ENCODE data around the gene EPB41L3. TPM values are rescaled to one million over a fixed set of nuclear protein-coding genes. Genes with fewer than 3 reads are reported as not detected.
A peak's percentile ranks its signal among the peaks of the same experiment; 100 is the strongest.

EPB41L3 gene
- total RNA-seq, 1 donor from 2014 or later = 1.6 TPM

- intact Hi-C loops (cut with micrococcal nuclease) = loop anchor here (5.0 kb wide), 1 partner anchor 158 kb away; the partner anchor contains the start of gene ZBTB14
- Mint-ChIP-seq H3K36me3 (ENCODE audit: low read depth) (no peaks in the 10 kb centered on the region), H3K9me3 (no peaks in the 10 kb centered on the region), H3K4me1 (ENCODE audit: low read depth) (peaks cover 8% of the 10 kb centered on the region), H3K27me3 (ENCODE audit: low read depth) (no peaks in the 10 kb centered on the region), H3K27ac (peak overlapping the region; percentile 25), H3K4me3 (ENCODE audit: low read depth) (no peak overlapping the region)
- DNase-seq (ENCODE audit: low spot score) = no peak
Measured at GRCh38 chr18:5455674-5456073, 88.1 kb downstream of the EPB41L3 start.

- Mint-ChIP-seq H3K4me3 (ENCODE audit: low read depth) (no peak overlapping the region), H3K27me3 (ENCODE audit: low read depth) (no peaks in the 10 kb centered on the region), H3K4me1 (ENCODE audit: low read depth) (peaks cover 8% of the 10 kb centered on the region), H3K36me3 (ENCODE audit: low read depth) (no peaks in the 10 kb centered on the region), H3K27ac (no peak overlapping the region), H3K9me3 (no peaks in the 10 kb centered on the region)
- no peak for DNase-seq (ENCODE audit: low spot score)
- intact Hi-C loops (cut with micrococcal nuclease) = no loop called here
Measured at GRCh38 chr18:5452943-5453443, 90.8 kb downstream of the EPB41L3 start.

DNA sequence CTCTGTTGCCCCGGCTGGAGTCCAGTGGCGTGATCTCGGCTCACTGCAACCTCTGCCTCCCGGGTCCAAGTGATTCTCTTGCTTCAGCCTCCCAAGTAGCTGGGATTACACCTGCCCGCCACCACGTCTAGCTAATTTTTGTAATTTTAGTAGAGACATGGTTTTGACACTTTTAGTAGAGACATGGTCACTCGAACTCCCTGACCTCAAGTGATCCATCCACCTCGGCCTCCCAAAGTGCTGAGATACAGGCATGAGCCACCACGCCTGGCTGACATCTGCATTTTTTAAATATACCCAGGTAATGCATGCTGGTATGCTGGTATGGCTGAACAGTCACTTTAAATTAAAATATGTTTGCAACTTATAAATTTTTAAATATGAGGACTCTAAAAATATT lies 91.9 kb downstream of the EPB41L3 start:
- no peak overlapping the region for H3K27ac Mint-ChIP-seq
- H3K4me3 Mint-ChIP-seq (ENCODE audit: low read depth) = no peak overlapping the region
- H3K9me3 Mint-ChIP-seq = no peaks in the 10 kb centered on the region
- H3K4me1 Mint-ChIP-seq (ENCODE audit: low read depth) = peaks cover under 1% of the 10 kb centered on the region
- no peaks in the 10 kb centered on the region for H3K27me3 Mint-ChIP-seq (ENCODE audit: low read depth)
- no peaks in the 10 kb centered on the region for H3K36me3 Mint-ChIP-seq (ENCODE audit: low read depth)
- no peak for DNase-seq (ENCODE audit: low spot score)
- intact Hi-C loops (cut with micrococcal nuclease) = no loop called here

DNA sequence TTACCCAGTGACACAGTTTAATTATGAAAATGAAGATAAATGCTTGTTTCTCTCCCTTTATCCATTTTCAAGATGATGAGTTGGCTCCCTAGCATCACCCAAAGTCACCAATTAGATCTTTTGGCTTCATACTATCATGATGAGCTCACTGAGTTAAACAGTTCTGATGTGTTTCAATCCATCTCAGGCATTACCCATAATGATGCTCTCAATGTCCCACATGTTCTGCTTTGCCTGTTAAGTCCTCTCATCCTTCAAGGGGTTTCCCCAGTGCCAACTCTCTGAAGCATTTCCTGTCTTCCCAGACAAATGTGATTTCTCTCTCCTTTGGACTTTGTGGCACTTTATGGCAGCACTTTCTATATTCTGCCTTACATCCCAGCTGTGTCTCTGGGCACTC lies 92.6 kb downstream of the EPB41L3 start:
- Mint-ChIP-seq H3K9me3 (no peaks in the 10 kb centered on the region), H3K27me3 (ENCODE audit: low read depth) (no peaks in the 10 kb centered on the region), H3K4me1 (ENCODE audit: low read depth) (no peaks in the 10 kb centered on the region), H3K27ac (no peak overlapping the region), H3K4me3 (ENCODE audit: low read depth) (no peak overlapping the region), H3K36me3 (ENCODE audit: low read depth) (no peaks in the 10 kb centered on the region)
- intact Hi-C loops (cut with micrococcal nuclease) = no loop called here
- no peak for DNase-seq (ENCODE audit: low spot score)

DNA sequence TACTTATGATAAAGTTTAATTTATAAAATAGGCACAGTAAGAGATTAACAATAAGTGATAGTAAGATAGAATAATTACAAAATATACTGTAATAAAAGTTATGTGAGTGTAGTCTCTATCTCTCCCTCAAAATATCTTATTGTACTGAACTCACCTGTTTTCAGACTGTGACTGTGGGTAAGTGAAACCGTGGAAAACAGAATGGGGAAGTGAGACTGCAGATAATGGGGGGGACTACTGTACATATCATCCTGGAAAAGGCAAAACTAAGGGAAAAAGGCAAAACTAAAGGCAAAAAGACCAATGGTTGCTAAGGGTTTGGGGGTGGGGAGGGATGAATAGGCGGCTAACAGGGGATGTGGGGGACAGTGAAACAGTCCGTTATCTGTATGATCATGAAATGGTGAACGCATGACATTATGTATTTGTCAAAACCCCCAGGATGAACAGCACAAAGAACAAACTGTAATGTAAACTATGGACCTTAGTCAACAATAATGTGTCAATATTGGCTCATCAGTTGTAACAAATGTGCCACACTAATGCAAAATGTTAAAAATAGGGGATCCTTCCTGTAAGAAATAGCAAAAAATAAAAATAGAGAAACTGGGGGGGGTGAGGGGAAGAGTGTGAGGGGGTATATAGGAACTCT lies 93.8 kb downstream of the EPB41L3 start:
- DNase-seq (ENCODE audit: low spot score) = no peak
- Mint-ChIP-seq H3K27ac (no peak overlapping the region), H3K9me3 (no peaks in the 10 kb centered on the region), H3K4me3 (ENCODE audit: low read depth) (no peak overlapping the region), H3K4me1 (ENCODE audit: low read depth) (no peaks in the 10 kb centered on the region), H3K27me3 (ENCODE audit: low read depth) (no peaks in the 10 kb centered on the region), H3K36me3 (ENCODE audit: low read depth) (no peaks in the 10 kb centered on the region)
- intact Hi-C loops (cut with micrococcal nuclease) = no loop called here

DNA sequence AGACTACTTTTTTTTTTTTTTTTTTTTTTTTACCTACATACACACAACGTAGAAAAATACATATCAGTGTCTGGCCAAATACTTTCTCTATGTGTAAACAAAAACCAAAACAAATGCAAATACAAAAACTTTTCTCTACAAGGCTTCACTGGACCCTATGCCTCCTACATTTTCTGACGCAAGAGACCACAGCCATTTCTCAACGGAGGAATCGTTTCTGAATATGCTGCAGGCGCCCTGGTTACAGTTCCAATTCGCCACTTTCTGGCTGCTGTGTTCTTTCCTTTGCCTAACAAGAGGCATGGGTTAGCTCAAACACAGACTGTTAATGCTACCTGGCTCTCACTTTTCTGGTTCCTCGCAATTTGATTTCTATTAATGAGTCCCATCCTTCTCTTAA lies 96.4 kb downstream of the EPB41L3 start:
- DNase-seq (ENCODE audit: low spot score) = no peak
- no peak overlapping the region for H3K4me3 Mint-ChIP-seq (ENCODE audit: low read depth)
- no peaks in the 10 kb centered on the region for H3K36me3 Mint-ChIP-seq (ENCODE audit: low read depth)
- no peaks in the 10 kb centered on the region for H3K27me3 Mint-ChIP-seq (ENCODE audit: low read depth)
- no peak overlapping the region for H3K27ac Mint-ChIP-seq
- no peaks in the 10 kb centered on the region for H3K4me1 Mint-ChIP-seq (ENCODE audit: low read depth)
- intact Hi-C loops (cut with micrococcal nuclease) = no loop called here
- no peaks in the 10 kb centered on the region for H3K9me3 Mint-ChIP-seq

DNA sequence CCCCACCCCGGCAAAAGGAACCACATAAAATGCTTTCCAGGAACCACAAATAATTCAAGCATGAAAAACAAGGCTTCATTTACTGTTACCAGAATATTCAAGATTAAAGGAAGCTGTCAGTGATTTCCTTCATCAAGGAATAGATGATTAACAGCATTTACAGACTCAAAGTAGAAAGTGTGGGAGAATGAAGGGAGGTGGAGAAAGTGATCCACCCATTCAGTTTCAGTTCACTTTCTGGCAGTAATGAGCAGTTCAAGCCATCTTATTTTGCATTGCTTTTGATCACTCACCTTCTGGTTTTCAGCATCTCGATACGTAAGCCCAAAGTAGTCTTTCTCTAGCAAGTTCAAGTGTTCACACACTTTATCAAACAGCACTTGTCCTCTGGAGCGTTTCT lies 99.0 kb downstream of the EPB41L3 start:
- no peak overlapping the region for H3K27ac Mint-ChIP-seq
- H3K4me1 Mint-ChIP-seq (ENCODE audit: low read depth) = no peaks in the 10 kb centered on the region
- DNase-seq (ENCODE audit: low spot score) = no peak

DNA sequence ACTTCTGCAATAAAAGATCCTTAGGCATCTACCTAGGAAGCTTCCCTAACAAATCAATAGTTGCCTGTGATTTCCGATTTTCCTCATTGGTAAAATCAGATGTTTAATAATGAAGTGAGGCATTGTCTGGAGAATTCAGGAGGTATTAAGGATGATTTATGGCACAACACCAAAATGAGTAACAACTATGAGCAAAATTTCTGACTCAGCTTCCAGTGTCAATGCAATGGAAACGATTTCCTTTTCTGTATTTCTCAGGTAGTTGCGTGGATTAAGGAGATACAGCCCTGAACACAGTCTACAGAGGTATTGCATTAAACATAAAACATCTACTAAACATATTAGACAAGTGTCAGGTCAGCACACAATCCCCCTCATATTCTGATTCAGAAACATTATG lies 99.5 kb downstream of the EPB41L3 start:
- Mint-ChIP-seq H3K27me3 (ENCODE audit: low read depth) (no peaks in the 10 kb centered on the region), H3K27ac (no peak overlapping the region), H3K4me1 (ENCODE audit: low read depth) (no peaks in the 10 kb centered on the region), H3K36me3 (ENCODE audit: low read depth) (no peaks in the 10 kb centered on the region), H3K9me3 (no peaks in the 10 kb centered on the region), H3K4me3 (ENCODE audit: low read depth) (no peak overlapping the region)
- intact Hi-C loops (cut with micrococcal nuclease) = no loop called here
- DNase-seq (ENCODE audit: low spot score) = no peak

More for the DNA sequence above, 99.0 kb downstream of the EPB41L3 start:
- intact Hi-C loops (cut with micrococcal nuclease) = no loop called here
- Mint-ChIP-seq H3K36me3 (ENCODE audit: low read depth) (no peaks in the 10 kb centered on the region), H3K9me3 (no peaks in the 10 kb centered on the region), H3K27me3 (ENCODE audit: low read depth) (no peaks in the 10 kb centered on the region), H3K4me3 (ENCODE audit: low read depth) (no peak overlapping the region)

DNA sequence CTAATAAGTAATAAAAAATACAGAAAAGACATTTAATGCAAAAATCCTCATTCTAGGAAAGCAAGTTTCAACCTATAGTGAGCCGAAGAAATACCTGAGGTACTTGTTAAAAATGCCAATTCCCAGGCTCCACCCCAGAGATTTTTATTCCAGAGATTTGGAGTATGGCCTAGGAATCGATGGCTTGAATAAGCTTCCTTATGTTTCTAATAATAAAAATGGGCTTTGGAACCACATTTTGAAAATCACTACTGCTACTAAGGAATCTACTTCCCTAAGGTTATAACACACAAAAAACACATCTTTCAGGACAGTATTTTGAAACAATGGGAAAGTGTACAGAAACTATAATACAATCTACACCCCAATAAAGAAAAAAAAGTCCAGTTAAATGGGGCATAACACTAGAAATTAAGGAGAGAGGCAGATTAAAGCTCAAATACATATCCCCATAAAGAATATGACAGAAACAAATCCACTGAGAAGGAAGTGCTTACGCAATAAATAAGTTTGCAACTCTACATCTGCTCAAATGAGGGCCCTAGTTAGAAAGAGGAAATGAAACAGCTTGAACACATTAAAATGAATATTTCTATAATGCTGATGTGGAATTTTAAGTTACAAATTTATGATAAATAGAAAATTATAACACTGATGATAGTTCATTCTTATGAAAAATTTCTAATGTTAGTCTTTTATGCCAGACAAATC lies 103.7 kb downstream of the EPB41L3 start:
- DNase-seq (ENCODE audit: low spot score) = no peak
- H3K4me1 Mint-ChIP-seq (ENCODE audit: low read depth) = no peaks in the 10 kb centered on the region
- H3K27me3 Mint-ChIP-seq (ENCODE audit: low read depth) = no peaks in the 10 kb centered on the region
- no peaks in the 10 kb centered on the region for H3K9me3 Mint-ChIP-seq
- H3K36me3 Mint-ChIP-seq (ENCODE audit: low read depth) = no peaks in the 10 kb centered on the region
- intact Hi-C loops (cut with micrococcal nuclease) = no loop called here
- H3K4me3 Mint-ChIP-seq (ENCODE audit: low read depth) = no peak overlapping the region
- H3K27ac Mint-ChIP-seq = no peak overlapping the region

DNA sequence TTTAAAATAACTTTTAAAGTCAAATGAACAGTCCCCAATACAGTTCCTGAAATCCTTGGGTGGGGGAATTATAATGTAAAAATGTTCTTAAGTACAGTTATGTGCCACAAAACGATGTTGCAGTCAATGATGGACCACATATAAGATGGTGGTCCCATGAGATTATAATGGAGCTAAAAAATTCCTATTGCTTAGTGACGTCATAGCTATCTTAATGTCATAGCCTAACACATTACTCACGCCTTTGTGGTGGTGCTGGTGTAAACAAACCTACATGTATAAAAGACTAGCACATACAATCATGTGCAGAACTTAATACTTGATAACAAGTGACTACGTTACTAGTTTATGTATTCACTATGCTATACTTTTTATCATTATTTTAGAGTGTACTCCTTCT lies 109.4 kb downstream of the EPB41L3 start:
- no peak overlapping the region for H3K27ac Mint-ChIP-seq
- no peak overlapping the region for H3K4me3 Mint-ChIP-seq (ENCODE audit: low read depth)
- intact Hi-C loops (cut with micrococcal nuclease) = no loop called here
- H3K27me3 Mint-ChIP-seq (ENCODE audit: low read depth) = no peaks in the 10 kb centered on the region
- no peak for DNase-seq (ENCODE audit: low spot score)
- no peaks in the 10 kb centered on the region for H3K9me3 Mint-ChIP-seq
- H3K36me3 Mint-ChIP-seq (ENCODE audit: low read depth) = no peaks in the 10 kb centered on the region
- no peaks in the 10 kb centered on the region for H3K4me1 Mint-ChIP-seq (ENCODE audit: low read depth)

- Mint-ChIP-seq H3K27ac (no peak overlapping the region), H3K4me3 (ENCODE audit: low read depth) (no peak overlapping the region), H3K36me3 (ENCODE audit: low read depth) (no peaks in the 10 kb centered on the region), H3K4me1 (ENCODE audit: low read depth) (no peaks in the 10 kb centered on the region), H3K9me3 (no peaks in the 10 kb centered on the region), H3K27me3 (ENCODE audit: low read depth) (no peaks in the 10 kb centered on the region)
- DNase-seq (ENCODE audit: low spot score) = no peak
- intact Hi-C loops (cut with micrococcal nuclease) = no loop called here
Measured at GRCh38 chr18:5431836-5432575, 111.8 kb downstream of the EPB41L3 start.

- intact Hi-C loops (cut with micrococcal nuclease) = no loop called here
- no peak for DNase-seq (ENCODE audit: low spot score)
- Mint-ChIP-seq H3K27ac (no peak overlapping the region), H3K36me3 (ENCODE audit: low read depth) (no peaks in the 10 kb centered on the region), H3K4me3 (ENCODE audit: low read depth) (no peak overlapping the region), H3K27me3 (ENCODE audit: low read depth) (no peaks in the 10 kb centered on the region), H3K9me3 (no peaks in the 10 kb centered on the region), H3K4me1 (ENCODE audit: low read depth) (no peaks in the 10 kb centered on the region)
Measured at GRCh38 chr18:5430131-5430530, 113.7 kb downstream of the EPB41L3 start.

- Mint-ChIP-seq H3K4me1 (ENCODE audit: low read depth) (no peaks in the 10 kb centered on the region), H3K9me3 (no peaks in the 10 kb centered on the region), H3K27me3 (ENCODE audit: low read depth) (no peaks in the 10 kb centered on the region), H3K36me3 (ENCODE audit: low read depth) (no peaks in the 10 kb centered on the region), H3K4me3 (ENCODE audit: low read depth) (no peak overlapping the region), H3K27ac (no peak overlapping the region)
- DNase-seq (ENCODE audit: low spot score) = no peak
- intact Hi-C loops (cut with micrococcal nuclease) = no loop called here
Measured at GRCh38 chr18:5429681-5430080, 114.1 kb downstream of the EPB41L3 start.

Data from activated T-helper 2 cell treated with anti-CD3 and anti-CD28 coated beads, Interferon-gamma antibody, Interleukin-2, Interleukin-4, amounts not matched to agents 10 μg/mL and 5 μg/mL and 100 μg/mL, durations not matched to agents 14 hours and 24 hours and 36 hours (primary cell).